K562 (cell line): ENCODE results near the gene AK4. TPM values are rescaled to one million over a fixed set of nuclear protein-coding genes. Genes with fewer than 3 reads are reported as not detected.

ENCODE experiments used
- CHD4 ChIP-seq: fragments of 200-600 bp; sonication (generic); IDR thresholded peaks from 3 replicates; pipeline ENCODE4 v1.6.1; 2012; ENCODE audit warnings: low read depth, mild to moderate bottlenecking, mixed read lengths, low read length, inconsistent platforms; ENCODE audit not compliant: insufficient read depth, insufficient replicate concordance, poor library complexity, severe bottlenecking
- ETV6 ChIP-seq, 3 experiments: fragments of 150-350 bp in 1 of 3; sonication (generic) in 1 of 3; formaldehyde crosslinking in 1 of 3; IDR thresholded peaks; 2 replicates each; pipeline versions ENCODE4 v1.6.1 to v1.8.0; 2014 to 2022; ENCODE audit warnings: borderline replicate concordance in 2 of 3, low read depth in 2 of 3, antibody characterized with exemption in 1 of 3, low read length in 1 of 3, mild to moderate bottlenecking in 1 of 3, missing genetic modification reagents in 1 of 3
- NELFE ChIP-seq: IDR thresholded peaks from 2 replicates; pipeline ENCODE4 v1.6.1; 2011; ENCODE audit warnings: mild to moderate bottlenecking; ENCODE audit not compliant: insufficient read depth, insufficient read length
- POLR2G ChIP-seq: fragments of 200-400 bp; formaldehyde crosslinking; IDR thresholded peaks from 2 replicates; pipeline ENCODE4 v1.6.1; 2017; ENCODE audit warnings: low read depth, mild to moderate bottlenecking, antibody characterized with exemption, low read length, moderate library complexity
- RBM22 ChIP-seq: fragments of 200-400 bp; formaldehyde crosslinking; IDR thresholded peaks from 2 replicates; pipeline ENCODE4 v1.6.1; 2018; ENCODE audit warnings: low read length, low read depth; ENCODE audit not compliant: poor library complexity, severe bottlenecking
- SRSF9 ChIP-seq: fragments of 200-400 bp; formaldehyde crosslinking; IDR thresholded peaks from 2 replicates; pipeline ENCODE4 v1.6.1; 2017; ENCODE audit warnings: low read depth, low read length, borderline replicate concordance
- ZNF12 ChIP-seq: sonication (generic); formaldehyde crosslinking; IDR thresholded peaks from 2 replicates; pipeline ENCODE4 v1.4.0; 2020; ENCODE audit warnings: mild to moderate bottlenecking, missing genetic modification reagents
- ZNF551 ChIP-seq: fragments of 250-450 bp; sonication (Bioruptor Pico); IDR thresholded peaks from 2 replicates; pipeline ENCODE4 v1.5.0; 2021; ENCODE audit warnings: mild to moderate bottlenecking, moderate library complexity
- ZNF717 ChIP-seq: fragments of 250-450 bp; sonication (Bioruptor Pico); IDR thresholded peaks from 2 replicates; pipeline ENCODE4 v1.5.0; 2021
- polyA plus RNA-seq, 8 experiments: library from polyadenylated mRNA; depleted of rRNA in 4 of 8; stranded (reverse) in 5 of 8; unstranded in 3 of 8; fragments of >200 nt; fragmentation: Nextera tagmentation in 2 of 8; fragmentation: Illumina TruSeq in 1 of 8; extraction: Ambion mirVana in 2 of 8; extraction: Trizol in 1 of 8; gene quantifications; 2 replicates each; pipeline versions ENCODE4 v1.2.1 to v1.2.3, GENCODE V29; 2011 to 2014; ENCODE audit warnings: inconsistent platforms in 1 of 8, missing spikeins in 1 of 8
- total RNA-seq, 7 experiments: library from RNA; depleted of rRNA in 6 of 7; stranded (reverse); fragments of >200 nt in 6 of 7; fragmentation: Illumina TruSeq in 2 of 7; extraction: Trizol in 2 of 7; gene quantifications; 2 replicates each; pipeline versions ENCODE4 v1.2.1 to v1.2.3, GENCODE V29; 2011 to 2021; ENCODE audit warnings: low replicate concordance in 1 of 7
- TF ChIP-seq, protein P1 (sequence below): fragments of 450-650 bp; IDR thresholded peaks from 2 replicates; pipeline ENCODE4 v1.6.1; 2017; ENCODE audit warnings: antibody characterized with exemption, mild to moderate bottlenecking
- TF ChIP-seq, protein P2 (sequence below): fragments of 200-800 bp; sonication (Bioruptor generic); IDR thresholded peaks from 2 replicates; pipeline ENCODE4 v1.6.1; 2017; ENCODE audit warnings: missing genetic modification characterization, missing compliant biosample characterization
- TF ChIP-seq, protein P3 (sequence below), 2 experiments: fragments of 450-650 bp in 1 of 2; sonication (generic) in 1 of 2; formaldehyde crosslinking in 1 of 2; IDR thresholded peaks in 1 of 2; conservative IDR thresholded peaks in 1 of 2; 2 replicates each; pipeline versions ENCODE4 v1.6.1 to v1.8.1; 2016 to 2023; ENCODE audit warnings: mild to moderate bottlenecking in 2 of 2, moderate library complexity in 2 of 2, inconsistent platforms in 1 of 2, missing genetic modification reagents in 1 of 2
- TF ChIP-seq, protein P4 (sequence below): fragments of 450-650 bp; formaldehyde crosslinking; conservative IDR thresholded peaks from 2 replicates; pipeline ENCODE4 v1.4.0; 2022; ENCODE audit warnings: mild to moderate bottlenecking, missing genetic modification characterization

Gene AK4
- total and polyA plus RNA-seq, 9 of the 15 experiments (the other 6 are each of a cell fraction or from before 2014, with no cell fraction given): 10.4 to 96.6 (median 21.5) TPM

DNA sequence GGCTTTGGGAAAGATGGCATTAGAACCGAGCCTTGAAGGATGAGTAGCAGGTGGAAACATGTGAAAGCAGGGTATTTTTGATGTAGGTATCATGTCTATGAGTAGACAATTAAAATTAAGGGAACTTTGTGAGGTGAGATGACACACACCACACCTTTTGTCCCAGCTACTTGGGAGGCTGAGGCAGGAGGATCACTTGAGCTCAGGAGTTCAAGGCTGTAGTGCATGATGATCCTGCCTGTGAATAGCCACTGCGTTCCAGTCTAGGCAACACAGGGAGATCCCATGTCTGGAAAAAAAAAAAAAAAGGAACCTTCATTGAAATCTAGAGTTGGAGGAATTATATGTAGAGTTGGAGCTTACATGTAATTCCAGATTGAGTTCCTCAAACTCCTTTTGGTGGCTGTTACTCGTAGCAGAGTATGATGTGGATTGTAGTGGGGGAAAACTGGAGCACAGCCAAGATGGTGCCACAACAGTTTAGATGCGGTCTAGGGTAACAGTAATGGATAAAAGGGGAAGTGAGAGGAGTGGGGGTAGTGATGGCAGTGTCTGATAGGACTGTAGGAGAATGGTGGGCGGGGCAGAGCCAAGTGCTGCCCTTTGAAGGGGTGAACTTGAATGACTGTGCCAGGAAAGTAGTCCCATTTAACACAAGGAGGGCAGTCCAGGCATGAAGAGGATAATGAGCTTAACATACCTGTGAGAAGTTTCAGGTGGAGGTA lies 17.4 kb downstream of the AK4 start (continued):
- TF ChIP-seq NELFE (no peak), CHD4 (no peak), RBM22 (no peak), ETV6 (IDR thresholded peaks at IDR 0.05; ENCODE audit: borderline replicate concordance in 1 of 2, low read depth in 2 of 2, low read length in 1 of 2) (no peak), ETV6 (CRISPR knock-in tag; IDR thresholded peaks at IDR 0.05; ENCODE audit: borderline replicate concordance) (no peak), ZNF551 (CRISPR knock-in tag) (no peak), SRSF9 (no peak), ZNF12 (CRISPR knock-in tag) (no peak), ZNF717 (CRISPR knock-in tag) (no peak), POLR2G (no peak)
- TF ChIP-seq, protein P1, sequence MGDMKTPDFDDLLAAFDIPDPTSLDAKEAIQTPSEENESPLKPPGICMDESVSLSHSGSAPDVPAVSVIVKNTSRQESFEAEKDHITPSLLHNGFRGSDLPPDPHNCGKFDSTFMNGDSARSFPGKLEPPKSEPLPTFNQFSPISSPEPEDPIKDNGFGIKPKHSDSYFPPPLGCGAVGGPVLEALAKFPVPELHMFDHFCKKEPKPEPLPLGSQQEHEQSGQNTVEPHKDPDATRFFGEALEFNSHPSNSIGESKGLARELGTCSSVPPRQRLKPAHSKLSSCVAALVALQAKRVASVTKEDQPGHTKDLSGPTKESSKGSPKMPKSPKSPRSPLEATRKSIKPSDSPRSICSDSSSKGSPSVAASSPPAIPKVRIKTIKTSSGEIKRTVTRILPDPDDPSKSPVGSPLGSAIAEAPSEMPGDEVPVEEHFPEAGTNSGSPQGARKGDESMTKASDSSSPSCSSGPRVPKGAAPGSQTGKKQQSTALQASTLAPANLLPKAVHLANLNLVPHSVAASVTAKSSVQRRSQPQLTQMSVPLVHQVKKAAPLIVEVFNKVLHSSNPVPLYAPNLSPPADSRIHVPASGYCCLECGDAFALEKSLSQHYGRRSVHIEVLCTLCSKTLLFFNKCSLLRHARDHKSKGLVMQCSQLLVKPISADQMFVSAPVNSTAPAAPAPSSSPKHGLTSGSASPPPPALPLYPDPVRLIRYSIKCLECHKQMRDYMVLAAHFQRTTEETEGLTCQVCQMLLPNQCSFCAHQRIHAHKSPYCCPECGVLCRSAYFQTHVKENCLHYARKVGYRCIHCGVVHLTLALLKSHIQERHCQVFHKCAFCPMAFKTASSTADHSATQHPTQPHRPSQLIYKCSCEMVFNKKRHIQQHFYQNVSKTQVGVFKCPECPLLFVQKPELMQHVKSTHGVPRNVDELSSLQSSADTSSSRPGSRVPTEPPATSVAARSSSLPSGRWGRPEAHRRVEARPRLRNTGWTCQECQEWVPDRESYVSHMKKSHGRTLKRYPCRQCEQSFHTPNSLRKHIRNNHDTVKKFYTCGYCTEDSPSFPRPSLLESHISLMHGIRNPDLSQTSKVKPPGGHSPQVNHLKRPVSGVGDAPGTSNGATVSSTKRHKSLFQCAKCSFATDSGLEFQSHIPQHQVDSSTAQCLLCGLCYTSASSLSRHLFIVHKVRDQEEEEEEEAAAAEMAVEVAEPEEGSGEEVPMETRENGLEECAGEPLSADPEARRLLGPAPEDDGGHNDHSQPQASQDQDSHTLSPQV: no peak
- TF ChIP-seq, protein P2, sequence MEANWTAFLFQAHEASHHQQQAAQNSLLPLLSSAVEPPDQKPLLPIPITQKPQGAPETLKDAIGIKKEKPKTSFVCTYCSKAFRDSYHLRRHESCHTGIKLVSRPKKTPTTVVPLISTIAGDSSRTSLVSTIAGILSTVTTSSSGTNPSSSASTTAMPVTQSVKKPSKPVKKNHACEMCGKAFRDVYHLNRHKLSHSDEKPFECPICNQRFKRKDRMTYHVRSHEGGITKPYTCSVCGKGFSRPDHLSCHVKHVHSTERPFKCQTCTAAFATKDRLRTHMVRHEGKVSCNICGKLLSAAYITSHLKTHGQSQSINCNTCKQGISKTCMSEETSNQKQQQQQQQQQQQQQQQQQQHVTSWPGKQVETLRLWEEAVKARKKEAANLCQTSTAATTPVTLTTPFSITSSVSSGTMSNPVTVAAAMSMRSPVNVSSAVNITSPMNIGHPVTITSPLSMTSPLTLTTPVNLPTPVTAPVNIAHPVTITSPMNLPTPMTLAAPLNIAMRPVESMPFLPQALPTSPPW: peak; percentile 70
- TF ChIP-seq, protein P3, sequence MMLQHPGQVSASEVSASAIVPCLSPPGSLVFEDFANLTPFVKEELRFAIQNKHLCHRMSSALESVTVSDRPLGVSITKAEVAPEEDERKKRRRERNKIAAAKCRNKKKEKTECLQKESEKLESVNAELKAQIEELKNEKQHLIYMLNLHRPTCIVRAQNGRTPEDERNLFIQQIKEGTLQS (IDR thresholded peaks at IDR 0.05): no peak
- TF ChIP-seq, protein P3 (CRISPR knock-in tag; conservative IDR thresholded peaks at IDR 0.05): no peak
- TF ChIP-seq, protein P4, sequence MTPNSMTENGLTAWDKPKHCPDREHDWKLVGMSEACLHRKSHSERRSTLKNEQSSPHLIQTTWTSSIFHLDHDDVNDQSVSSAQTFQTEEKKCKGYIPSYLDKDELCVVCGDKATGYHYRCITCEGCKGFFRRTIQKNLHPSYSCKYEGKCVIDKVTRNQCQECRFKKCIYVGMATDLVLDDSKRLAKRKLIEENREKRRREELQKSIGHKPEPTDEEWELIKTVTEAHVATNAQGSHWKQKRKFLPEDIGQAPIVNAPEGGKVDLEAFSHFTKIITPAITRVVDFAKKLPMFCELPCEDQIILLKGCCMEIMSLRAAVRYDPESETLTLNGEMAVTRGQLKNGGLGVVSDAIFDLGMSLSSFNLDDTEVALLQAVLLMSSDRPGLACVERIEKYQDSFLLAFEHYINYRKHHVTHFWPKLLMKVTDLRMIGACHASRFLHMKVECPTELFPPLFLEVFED (CRISPR knock-in tag): no peak
